Activated CD8-positive, alpha-beta memory T cell treated with anti-CD3 and anti-CD28 coated beads for 1 hour (primary cell): ENCODE measurements around the gene DR1.

ENCODE experiments used
- DNase-seq, 2 donors: peaks; one replicate each; pipeline ENCODE4 v3.0.0-alpha.2; 2020; ENCODE audit warnings: low read depth in 1 of 2; ENCODE audit errors: extremely low read depth in 1 of 2

DR1 gene

DNA sequence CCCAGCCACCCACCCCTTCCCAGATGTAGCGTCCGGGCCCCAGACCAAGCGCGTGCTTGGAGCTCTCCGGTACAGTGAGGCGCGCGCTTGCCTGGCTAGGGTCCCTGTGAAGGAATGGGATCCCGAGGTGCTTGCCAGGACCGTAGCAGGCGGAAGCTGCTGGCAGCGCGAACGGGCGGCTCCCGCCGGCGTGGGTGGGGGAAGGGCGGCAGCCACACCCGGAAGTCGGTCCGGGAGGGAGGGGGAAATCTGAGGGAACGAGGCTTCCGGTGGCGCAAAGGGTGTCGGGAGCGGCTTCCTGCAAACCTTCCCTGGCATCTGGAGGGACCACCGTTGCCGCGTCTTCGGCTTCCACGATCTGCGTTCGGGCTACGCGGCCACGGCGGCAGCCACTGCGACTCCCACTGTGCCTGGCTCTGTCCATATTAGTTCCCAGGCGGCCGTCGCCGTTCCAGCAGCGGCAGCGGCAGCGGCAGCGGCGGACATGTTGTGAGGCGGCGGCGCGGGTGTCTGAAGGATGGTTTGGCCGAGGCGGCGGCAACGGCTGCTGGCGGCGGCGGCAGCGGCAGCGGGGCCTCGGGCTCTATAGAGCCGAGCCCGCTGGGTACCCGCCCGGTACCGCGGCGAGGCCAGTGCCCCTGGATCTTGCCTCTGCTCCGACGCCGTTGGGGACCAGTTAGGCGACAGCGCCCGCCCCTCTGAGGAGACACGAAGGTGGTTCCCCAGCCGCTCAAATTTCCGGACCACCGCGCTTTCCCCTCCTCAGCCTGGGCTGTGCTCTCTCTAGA, at the start of gene DR1:
Gene DR1, plus strand, starts transcription at position 275 of the 788 bp plus-strand sequence. CDS start 739 bp downstream, outside the sequence.
- DNase-seq, result peak; percentile 63 to 86

- no peak for DNase-seq
These were observed 49.1 kb upstream of the DR1 start for GRCh38 chr1:93296555-93297154.

DNA sequence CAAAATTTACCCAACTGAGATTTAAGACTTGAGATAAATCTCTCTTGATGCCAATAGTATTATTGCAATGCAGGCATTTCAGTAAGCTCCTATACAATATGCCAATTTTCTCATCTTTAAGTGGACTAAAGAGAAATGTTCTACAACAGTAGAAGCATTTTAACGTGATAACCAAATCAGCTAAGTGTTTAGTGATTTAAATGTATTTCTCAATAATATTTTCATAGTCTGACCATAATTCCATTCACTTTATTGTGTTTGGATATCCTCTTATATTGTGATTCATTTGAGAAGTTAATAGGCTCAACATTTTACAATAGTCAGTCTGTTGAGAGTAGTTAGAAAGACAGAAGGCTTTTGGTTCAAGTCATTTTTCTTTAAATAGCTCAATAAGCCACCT, 44.6 kb upstream of the DR1 start:
- DNase-seq, result no peak

DNA sequence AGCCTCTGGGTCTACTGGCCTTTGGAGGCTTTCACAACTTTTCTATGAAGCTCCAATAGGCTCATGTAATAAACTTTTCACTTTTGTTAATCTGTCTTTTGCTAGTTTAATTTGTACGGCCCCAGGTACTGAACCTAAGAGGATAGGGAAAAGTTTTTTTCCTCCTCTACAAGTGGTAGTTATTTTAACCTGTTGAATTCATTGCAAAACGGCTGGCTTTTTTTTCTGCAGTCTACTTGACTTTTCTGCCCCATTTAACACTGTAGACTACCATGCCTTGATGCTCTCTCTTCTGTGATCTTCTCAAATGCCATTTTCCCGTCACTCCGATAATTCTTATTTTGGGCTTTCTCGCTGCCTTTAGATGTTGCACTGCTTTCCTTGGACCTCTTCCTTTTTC, 43.6 kb upstream of the DR1 start:
- DNase-seq, result no peak

- peak; percentile 3 to 19 for DNase-seq
These were observed 41.0 kb upstream of the DR1 start for GRCh38 chr1:93304716-93305138.

GRCh38 chr1:93306920-93307319, 38.8 kb upstream of the DR1 start:
- DNase-seq, result no peak

- no peak for DNase-seq
These were observed 32.7 kb upstream of the DR1 start for GRCh38 chr1:93313026-93313425.

DNA sequence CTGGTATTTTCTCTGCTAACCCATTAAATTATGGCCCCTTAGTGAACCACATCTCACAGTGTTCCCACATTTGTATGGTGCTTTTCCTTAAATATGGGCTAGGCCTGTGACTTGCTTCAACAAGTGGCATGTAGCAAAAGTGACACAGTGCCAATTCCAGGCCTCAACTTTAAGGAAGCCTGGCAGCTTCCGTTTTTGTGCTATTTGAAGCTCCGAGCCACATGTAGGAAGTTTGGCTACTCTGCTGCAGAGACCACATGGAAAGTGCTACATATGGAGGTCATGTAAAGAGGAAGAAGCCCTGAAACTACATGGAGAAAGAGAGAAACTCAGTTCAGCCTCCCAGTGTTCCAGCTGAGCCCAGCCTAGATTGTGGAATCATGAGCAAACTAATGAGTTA, 28.5 kb upstream of the DR1 start:
- no peak for DNase-seq

GRCh38 chr1:93317943-93318342, 27.8 kb upstream of the DR1 start:
- DNase-seq, result no peak

GRCh38 chr1:93321720-93322119, 24.0 kb upstream of the DR1 start:
- no peak for DNase-seq

GRCh38 chr1:93322349-93322748, 23.4 kb upstream of the DR1 start:
- DNase-seq, result no peak

- DNase-seq, result no peak
These were observed 22.4 kb upstream of the DR1 start for GRCh38 chr1:93323185-93323820.

DNA sequence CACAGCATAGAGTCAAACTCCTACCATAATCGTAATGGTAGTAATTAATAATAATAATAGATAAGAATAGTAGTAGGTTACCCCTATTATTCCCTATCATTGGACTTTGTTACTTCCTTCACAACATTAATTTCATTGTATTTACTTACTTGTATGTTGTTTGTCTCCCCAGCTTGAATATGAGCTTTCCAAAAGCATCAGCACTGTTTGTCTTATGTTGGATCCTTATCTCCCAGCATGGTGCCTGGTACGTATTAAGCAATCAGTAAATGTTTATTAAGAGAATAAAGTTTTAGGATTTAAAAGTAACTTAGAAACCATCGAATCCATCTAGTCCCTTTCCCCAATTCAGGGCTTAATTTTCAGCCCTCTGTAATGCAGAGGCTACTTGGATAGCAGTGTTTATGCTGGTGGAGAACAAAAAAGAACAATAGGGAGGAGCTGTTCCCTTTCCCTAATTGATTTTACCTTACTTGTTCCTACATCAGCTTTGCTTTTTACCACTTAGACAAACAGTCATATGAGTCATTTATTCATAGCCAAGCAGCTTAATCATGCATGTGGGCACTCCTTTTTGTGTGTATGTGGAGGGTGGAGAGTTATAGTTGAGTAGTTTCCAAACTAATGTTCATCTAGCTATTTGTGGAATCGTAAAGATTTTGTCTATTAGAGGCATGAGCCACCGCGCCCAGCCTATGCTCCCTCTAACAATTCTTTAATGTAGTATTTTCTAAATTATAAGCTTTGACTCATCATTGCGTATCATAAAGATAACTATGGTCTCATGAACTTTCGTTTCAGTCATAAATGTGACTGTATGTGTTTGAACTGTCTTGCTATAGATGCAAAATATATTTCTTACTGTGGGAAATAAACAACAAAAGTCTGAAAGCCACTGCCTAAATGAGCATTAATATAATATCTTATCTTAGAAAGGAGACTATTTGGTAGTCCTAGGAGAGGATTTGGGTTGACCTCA, 20.9 kb upstream of the DR1 start:
- DNase-seq, result no peak

- DNase-seq, result no peak
These were observed 16.6 kb upstream of the DR1 start for GRCh38 chr1:93328809-93329760.

DNA sequence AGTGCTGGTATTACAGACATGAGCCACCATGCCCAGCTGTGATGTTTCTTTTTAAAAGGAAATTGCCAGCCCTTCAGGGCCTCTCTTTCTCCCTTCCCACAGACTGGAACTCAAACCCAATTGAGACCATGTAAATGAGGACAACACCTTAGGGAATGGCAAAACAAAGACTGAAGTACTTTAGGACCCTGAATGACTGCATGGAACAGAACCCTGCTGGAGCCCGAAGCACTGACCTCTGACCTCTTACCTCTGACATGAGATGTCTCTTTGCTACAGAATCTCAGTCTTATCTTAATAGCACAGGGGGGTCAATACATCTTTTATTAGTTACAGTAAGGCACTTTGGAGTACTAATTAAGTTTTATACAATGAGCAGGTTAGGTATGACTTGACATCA, 15.5 kb upstream of the DR1 start:
- no peak for DNase-seq

- DNase-seq, result no peak
These were observed 15.1 kb upstream of the DR1 start for GRCh38 chr1:93330617-93331016.

DNA sequence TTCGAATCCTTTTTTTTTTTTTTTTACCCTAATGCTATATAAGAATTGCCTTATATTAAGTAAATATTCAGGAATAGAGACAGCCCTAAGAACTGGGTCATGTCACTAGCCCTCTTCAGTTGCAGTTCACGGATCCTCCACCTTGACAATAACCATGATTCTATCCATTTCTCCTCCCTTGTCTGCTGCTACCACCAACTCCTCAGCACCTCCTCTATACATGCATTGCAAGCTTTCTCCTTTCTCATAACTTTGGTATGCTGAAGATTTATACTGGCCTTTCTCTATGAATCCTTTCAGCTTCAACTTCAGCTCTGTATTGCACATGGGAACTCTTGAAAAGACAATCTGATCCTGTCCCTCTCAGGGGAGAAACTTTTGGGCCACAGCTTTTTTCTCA, 14.3 kb upstream of the DR1 start:
- DNase-seq, result no peak

DNA sequence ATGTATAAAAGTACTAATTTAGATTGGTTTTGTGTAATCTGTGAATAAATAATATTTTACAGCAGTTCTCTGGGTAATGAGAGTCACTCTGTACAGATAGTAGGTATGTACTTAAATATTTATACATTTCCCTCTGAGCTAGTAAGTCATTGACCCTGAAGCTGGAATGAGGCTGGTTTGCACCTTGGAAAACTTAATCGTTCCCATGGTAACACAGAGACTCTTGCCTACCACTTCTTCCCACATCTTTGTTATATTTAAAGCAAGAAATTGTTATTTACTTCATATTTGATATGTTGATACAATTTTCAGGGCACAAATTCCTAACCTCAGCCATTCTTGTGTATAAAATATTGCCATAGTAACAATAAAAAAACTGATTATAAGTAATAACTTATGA, 13.3 kb upstream of the DR1 start:
- no peak for DNase-seq

DNA sequence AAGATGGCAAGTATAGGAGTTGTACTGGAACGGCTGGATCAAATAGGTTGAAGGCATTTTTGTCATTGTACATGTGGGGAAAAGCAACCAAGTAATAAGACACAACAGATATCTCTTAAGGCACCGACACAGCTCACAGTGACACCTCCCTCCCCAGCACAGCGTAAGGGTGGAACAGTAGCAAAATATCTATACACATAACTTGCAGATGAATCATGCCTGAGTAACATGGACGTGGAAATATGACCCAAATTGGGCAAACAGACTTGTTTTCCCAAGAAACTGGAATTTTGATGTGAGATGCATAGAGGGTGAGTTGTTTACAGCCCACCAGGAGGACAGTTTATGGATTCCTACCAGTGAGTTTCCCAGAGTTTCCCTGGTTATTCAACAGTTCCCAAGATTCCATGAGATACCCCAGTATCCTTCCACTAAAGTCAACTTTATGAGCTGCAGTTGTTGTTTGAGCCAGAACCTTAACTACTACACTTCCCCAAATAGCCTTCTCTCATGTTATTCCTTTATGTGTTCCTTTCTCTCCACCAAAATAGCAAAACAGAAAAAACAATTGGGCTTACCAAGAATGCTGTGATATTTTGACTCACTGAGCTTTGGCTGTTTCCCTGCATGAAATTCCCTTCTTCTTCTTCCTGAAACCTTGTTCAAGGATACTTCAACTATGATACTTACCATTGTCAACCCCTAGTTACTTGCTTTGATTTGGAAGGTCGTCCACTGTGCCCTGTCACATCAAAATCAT, 7.1 kb upstream of the DR1 start:
- DNase-seq, result no peak
